HG03558 (cell line): ENCODE results near the gene PTPRO.

Experiments used
- ATAC-seq: cut with Tn5 transposase; IDR thresholded peaks from one replicate; pipeline ENCODE4 v1.9.1; 2021; ENCODE audit warnings: moderate number of reproducible peaks; ENCODE audit not compliant: unreplicated experiment; ENCODE audit errors: extremely low read depth

The PTPRO gene

GRCh38 chr12:15629761-15630160 lies 307.5 kb downstream of the PTPRO start:
- ATAC-seq: no peak

- no peak for ATAC-seq
These were observed 308.9 kb downstream of the PTPRO start for GRCh38 chr12:15631007-15631715.

DNA sequence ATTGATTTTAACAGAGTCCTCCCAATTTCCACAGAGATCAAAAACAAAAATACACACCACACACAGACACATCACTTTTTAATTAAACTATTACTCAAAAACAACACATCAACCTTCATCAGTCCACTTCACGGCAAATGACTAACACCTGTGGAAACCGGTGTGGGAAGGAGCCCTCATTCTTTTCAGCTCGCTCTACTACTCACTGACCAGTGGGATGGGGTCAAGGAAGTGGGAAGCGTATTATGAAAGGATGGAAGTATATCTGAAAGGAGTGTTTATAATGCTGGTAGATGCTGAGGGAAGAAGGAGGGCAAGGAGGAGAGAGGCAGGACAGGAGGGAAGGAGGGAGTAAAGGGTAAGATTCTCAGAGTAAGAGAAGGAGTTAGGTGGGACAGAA lies 310.4 kb downstream of the PTPRO start:
- no peak for ATAC-seq

- no peak for ATAC-seq
These were observed 310.9 kb downstream of the PTPRO start for GRCh38 chr12:15633201-15633600.

- no peak for ATAC-seq
These were observed 311.8 kb downstream of the PTPRO start for GRCh38 chr12:15634010-15634683.

- no peak for ATAC-seq
These were observed 314.0 kb downstream of the PTPRO start for GRCh38 chr12:15636060-15636890.

DNA sequence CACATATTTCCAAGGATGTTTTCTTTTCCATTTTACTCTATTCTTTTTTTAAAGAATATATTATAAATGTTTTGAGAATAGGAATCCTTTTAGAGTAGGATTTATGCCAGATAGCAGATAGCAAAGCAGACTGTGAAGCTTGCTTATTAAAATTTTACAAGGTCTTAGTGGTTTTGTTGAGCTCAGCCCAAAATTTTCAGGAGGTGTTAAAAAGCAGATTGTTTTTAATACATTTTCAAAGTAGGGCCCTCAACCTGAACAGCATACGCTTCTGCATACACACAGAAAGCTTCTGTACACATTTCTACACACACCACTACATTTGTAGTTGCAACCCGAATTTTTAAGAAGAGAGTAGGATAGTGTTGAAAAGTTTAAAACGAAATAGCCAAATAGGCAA lies 315.9 kb downstream of the PTPRO start:
- ATAC-seq: no peak

DNA sequence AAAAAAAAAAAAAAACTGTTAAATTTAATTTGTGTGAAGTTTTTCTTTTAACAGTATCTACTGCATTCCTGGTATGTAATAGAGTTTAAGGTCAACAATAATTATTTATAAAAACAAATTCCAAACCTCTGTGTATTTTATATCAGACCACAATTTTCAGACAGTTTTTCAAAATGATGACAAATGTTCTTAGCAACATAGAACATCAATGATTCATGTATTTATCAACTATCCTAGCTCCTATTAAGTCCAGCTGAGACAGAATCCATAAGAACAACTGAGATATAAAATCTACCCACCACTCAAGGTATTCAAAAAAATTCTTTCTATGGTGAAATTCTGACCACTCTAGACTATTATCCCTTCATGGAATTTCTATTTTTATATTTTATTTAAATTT lies 322.4 kb downstream of the PTPRO start:
- no peak for ATAC-seq

- no peak for ATAC-seq
These were observed 324.3 kb downstream of the PTPRO start for GRCh38 chr12:15646581-15646980.
